MM.1S (cell line): ENCODE measurements around the gene SYNPO2.

Experiments used
- CTCF ChIP-seq: fragments of 300-600 bp; sonication (generic); IDR thresholded peaks from 2 replicates; pipeline ENCODE4 v1.5.1; 2016; ENCODE audit warnings: antibody characterized with exemption, low read length, mixed read lengths
- EZH2 ChIP-seq: fragments of 300-600 bp; sonication (generic); optimal IDR thresholded peaks from 2 replicates; pipeline ENCODE3; 2017; ENCODE audit warnings: low read depth, mild to moderate bottlenecking, antibody characterized with exemption, low read length, mixed read lengths
- EZH2phosphoT487 ChIP-seq: fragments of 300-600 bp; sonication (generic); IDR thresholded peaks from 2 replicates; pipeline ENCODE4 v1.6.1; 2018; ENCODE audit warnings: antibody characterized with exemption, low read length

DNA sequence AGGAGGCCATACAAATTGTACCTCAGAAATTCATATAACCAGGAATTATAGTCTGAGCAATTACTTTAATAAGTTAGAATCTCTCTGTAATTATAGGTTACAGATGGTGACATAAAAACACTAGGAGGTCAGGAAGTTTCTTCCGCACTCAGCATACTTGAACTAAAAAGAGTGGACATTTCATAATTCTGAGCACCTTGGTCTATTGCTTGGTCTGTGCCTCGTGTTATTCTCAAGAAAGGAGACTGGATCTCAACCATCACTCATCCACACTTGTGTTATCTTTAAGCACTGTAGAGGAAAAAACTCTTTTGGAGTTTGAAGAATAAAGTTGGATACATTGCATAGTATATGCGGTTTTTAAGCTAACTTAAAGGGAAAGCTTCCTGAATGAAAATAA is 91.1 kb downstream of the SYNPO2 start:
- TF ChIP-seq EZH2 (no peak), CTCF (no peak), EZH2phosphoT487 (no peak)
